ENCODE data around the gene TAF3.
A peak's percentile ranks its signal among the peaks of the same experiment; 100 is the strongest.
"Not testable (repeated sequence)": the region's sequence is repeated elsewhere in the genome, so short reads cannot be mapped to it uniquely, and the experiment has no call there.

TAF3 gene

DNA sequence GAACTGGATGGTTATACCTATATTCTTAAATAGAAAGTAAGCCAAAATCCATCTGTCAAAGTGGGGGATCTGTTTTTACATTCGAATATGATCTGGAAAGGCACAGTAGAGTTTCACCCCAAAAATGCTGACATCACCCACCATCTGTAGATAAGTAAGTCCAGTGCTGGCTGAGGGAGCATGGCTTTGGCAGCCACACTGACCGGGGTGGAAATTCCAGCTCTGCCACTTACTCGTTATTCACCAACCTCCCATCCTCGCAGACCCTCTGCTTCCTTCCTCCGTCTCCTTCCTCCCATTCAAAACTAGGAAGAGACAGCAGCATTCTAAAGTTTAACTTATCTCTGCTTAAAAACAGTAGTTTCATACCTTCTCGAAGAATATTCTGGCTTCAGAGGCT, 151.3 kb downstream of the TAF3 start:
- DNase-seq (ENCODE audit: low spot score): no peak

- DNase-seq (ENCODE audit: low spot score): no peak
Observed at GRCh38 chr10:7971949-7972348, 153.6 kb downstream of the TAF3 start.

DNA sequence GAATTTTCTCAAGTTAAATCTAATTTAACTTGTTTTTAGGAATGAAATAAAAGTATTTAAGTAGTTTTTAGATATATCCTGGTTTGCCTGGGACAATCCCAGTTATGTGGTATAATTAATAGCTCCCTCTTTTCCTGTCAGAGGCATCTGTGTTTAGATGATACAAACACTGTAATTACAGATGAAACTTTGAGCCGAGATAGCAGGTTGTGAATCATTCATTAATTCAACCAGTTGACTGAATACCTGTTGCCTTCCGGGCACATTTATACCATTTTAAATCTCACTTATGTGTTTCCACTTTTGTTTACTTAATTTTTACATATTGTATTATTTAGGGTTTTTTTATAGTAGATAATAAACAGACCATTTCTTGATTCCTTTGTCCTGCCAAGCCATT, 154.1 kb downstream of the TAF3 start:
- DNase-seq (ENCODE audit: low spot score): no peak

DNA sequence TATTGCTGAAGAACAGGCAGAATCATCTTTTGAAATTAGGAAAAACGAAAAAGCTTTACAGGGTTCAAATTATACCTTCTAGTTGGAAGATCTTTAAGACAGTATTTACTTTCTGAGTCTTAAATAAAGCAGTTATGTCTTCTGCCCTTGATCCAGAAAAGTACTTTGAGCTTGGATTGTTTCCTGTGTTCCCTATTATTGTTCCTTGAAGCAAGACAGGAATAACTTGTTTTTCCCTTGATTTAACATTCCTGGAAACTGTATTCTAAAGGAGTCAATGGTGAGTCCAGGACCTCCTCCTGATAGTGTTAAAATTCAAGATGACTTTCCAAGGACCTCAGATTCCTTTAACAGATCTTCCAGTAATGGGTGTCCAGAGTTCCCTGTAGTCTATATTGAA, 161.9 kb downstream of the TAF3 start:
- DNase-seq (ENCODE audit: low spot score): no peak

GRCh38 chr10:7982727-7983126, 164.4 kb downstream of the TAF3 start:
- no peak for DNase-seq (ENCODE audit: low spot score)

GRCh38 chr10:7984325-7984724, 166.0 kb downstream of the TAF3 start:
- DNase-seq (ENCODE audit: low spot score): no peak

- no peak for DNase-seq (ENCODE audit: low spot score)
Observed at GRCh38 chr10:7984896-7985295, 166.6 kb downstream of the TAF3 start.

- DNase-seq (ENCODE audit: low spot score): no peak
Observed at GRCh38 chr10:7986851-7987250, 168.5 kb downstream of the TAF3 start.

GRCh38 chr10:7988989-7989388, 170.7 kb downstream of the TAF3 start:
- DNase-seq (ENCODE audit: low spot score): no peak

- no peak for DNase-seq (ENCODE audit: low spot score)
Observed at GRCh38 chr10:7998831-7999230, 180.5 kb downstream of the TAF3 start.

DNA sequence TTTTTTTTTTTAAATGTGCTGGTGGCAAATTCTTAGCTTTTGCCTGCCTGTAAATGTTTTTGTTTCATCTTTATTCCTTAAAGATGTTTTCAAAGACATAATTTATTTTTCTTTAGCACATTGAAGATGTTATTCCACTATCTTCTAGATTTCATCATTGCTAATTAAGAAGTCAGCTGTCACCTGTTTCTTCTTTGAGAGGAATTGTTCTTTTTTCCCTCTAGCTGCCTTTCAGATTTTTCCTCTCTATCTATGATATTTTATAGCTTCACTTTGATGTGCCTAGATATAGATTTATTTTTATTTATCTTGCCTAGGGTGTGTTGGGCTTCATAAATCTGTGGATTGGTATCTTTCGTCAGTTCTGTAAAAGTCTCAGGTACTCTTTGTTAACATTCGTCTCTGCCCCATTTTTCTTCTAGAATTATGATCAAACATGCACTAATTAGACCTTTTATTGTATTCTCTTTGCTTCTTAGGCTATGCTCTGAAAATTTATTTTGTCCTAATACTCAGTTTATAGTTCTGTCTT, 186.2 kb downstream of the TAF3 start:
- no peak for DNase-seq (ENCODE audit: low spot score)

DNA sequence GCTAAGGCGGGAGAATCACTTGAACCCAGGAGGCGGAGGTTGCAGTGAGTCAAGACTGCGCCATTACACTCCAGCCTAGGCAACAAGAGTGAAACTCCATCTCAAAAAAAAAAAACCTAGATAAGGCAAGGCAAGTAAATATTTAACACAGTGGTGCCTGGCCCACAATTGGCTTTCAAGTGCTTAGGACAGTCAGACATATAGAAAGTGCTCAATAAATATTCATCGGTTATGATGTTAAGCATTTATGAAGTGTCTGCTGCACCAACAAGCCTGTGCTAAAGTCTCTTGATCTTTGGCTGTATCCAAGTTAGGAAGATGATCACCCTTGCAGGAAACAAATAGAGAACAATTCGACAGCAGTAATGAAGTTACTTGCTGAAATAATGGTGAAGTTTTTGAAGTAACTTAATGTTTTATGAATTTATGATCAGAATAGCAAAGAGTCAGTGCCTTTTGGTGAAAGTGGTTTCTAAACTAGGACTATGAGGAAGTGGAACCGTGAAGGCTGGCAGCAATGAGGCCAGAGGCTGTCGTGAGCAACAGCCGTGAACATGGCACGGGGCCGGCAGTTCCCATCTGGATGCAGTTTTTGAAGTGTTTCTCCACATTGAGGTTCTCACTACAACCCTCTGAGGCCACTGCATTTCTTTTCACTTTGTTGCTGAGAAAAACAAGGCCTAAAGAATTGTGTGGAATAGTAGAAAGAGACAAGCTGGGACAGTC, 188.1 kb downstream of the TAF3 start:
- DNase-seq (ENCODE audit: low spot score): no peak

- DNase-seq (ENCODE audit: low spot score): no peak
Observed at GRCh38 chr10:8009031-8009430, 190.7 kb downstream of the TAF3 start.

- no peak for DNase-seq (ENCODE audit: low spot score)
Observed at GRCh38 chr10:8013006-8013405, 194.7 kb downstream of the TAF3 start.

GRCh38 chr10:8013619-8014018, 195.3 kb downstream of the TAF3 start:
- no peak for DNase-seq (ENCODE audit: low spot score)

DNA sequence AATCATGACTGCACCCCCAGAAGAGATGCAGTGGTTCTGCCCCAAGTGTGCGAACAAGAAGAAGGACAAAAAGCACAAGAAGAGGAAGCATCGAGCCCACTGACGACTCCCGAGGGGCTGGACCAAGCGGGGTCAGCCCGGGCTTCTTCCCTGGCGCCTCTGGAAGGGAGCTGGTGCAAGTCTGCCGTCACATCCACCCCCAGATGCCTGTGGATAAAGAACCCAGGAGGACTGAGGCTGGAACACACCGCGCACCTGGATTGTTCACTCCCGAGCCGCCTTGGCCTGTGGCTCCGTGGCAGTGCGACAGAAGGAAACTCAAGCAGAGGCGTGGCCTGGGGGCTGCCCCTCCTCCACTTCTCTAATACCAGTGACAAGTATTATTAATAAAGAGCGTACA, 196.3 kb downstream of the TAF3 start:
- no peak for DNase-seq (ENCODE audit: low spot score)

GRCh38 chr10:8017277-8017676, 199.0 kb downstream of the TAF3 start:
- DNase-seq (ENCODE audit: low spot score): no peak

DNA sequence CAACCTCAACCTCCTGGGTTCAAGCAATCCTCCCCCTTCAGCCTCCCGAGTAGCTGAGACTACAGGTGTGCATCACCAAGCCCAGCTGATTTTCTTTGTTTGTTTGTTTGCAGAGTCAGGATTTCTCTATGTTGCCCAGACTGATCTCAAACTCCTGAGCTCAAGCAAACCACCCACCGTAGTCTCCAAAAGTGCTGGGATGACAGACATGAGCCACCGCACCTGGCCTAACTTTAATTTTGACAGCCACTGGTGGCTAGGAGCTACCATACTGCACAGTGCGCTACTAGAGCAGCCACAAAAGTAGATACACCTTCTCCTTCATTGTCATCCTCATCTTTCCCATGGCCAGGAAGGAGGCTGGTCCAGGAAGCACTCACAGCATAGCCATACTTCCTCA, 205.0 kb downstream of the TAF3 start:
- no peak for DNase-seq (ENCODE audit: low spot score)

DNA sequence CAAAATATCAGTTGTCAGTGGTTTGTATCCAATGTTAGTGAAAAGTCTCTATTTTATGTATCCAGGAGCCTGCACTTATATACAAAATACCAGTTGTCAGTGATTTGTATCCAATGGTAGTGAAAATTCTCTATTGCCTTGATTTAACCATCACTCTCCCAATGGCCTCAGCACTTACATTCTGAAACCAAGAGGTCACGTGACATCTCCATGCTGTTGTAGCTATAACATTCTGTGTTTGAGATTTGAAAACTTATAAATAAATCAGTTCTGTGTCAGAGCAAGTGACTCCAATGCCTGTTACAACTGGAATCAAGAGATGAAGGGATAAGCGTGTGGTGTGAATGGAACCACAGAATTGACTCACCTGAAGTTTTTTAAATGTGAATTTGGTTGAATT, 205.5 kb downstream of the TAF3 start:
- no peak for DNase-seq (ENCODE audit: low spot score)

DNA sequence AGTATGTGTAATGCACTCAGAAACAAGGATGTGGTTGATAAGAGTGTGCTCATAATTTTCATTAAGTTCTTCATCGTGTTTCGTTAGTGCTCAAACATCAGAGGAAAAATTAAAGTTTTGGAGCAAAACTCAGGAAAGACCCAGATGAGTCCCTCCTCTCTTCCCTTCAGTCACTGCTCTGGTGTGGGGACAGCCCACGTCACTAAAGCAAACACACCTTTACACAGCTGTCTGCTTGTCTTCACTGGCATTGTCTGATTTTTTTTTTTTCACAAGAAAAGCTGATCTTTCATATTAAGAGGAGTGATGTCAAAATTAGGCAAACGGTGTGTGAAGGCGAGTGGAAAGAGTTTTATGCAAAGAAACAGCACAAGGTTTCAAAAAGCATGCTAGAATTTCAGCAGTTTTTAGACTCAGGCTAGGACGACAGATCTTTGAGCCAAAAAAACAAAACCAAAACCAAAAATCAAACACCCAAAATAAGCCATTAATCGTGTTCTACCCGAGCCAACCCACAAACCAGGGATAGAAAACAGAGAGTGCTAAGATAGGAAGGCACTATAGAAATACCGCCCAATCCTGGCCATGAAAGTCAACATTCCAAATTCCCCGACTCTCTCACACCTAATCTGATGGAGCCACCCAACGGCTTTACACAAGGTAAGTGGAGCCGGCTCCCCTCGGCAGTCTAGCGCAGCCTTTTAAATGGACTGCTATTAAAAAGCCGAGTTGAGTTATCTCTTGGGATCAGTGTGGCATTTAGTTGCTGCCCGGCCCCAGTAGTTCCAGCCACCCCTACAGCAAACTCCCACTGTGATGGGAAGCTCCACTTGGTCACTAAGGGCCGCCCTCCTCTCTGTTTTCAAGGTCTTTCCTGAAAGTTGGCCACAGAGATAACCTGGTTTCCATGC, 208.3 kb downstream of the TAF3 start:
- no peak for DNase-seq (ENCODE audit: low spot score)

GRCh38 chr10:8031211-8031610, 212.9 kb downstream of the TAF3 start:
- DNase-seq (ENCODE audit: low spot score): not testable (repeated sequence)

DNA sequence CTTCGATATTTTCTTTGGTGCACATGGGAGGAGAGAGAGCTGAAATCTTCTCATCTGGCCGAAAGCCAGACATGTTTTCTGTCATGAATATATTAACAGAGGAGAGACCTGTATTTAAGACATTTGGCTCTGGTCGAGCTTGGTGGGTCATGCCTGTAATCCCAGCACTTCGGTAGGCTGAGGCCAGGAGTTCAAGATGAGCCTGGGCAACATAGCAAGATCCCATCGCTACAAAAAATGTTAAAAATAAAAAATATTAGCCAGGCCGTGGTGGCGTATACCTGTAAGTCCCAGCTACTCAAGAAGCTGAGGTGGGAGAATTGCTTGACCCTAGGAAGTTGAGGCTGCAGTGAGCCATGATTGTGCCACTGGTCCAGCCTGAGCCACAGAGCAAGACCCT, 214.3 kb downstream of the TAF3 start:
- no peak for DNase-seq (ENCODE audit: low spot score)

GRCh38 chr10:8033812-8034465, 215.6 kb downstream of the TAF3 start:
- DNase-seq (ENCODE audit: low spot score): peak; percentile 8

Data from AG08396 (cell line).